ENCODE data around the gene TEX10. TPM values are rescaled to one million over a fixed set of nuclear protein-coding genes. Genes with fewer than 3 reads are reported as not detected.
"Not testable (repeated sequence)": the region's sequence is repeated elsewhere in the genome, so short reads cannot be mapped to it uniquely, and the experiment has no call there.

Gene TEX10
- total RNA-seq, 2 experiments from 2014 or later: 9.3 to 10.1 TPM

- ATAC-seq (ENCODE audit: poor library complexity): no peak
- no peaks in the 10 kb centered on the region for H3K4me1 ChIP-seq (ENCODE audit: insufficient read depth, low read length)
- H3K27me3 Mint-ChIP-seq: no peaks in the 10 kb centered on the region
- H3K27ac Mint-ChIP-seq: no peak overlapping the region
- no peak for DNase-seq
- intact Hi-C loops (cut with DNase I, micrococcal nuclease): no loop called here
- no peaks in the 10 kb centered on the region for H3K27me3 ChIP-seq (ENCODE audit: control insufficient read depth in 1 of 2, insufficient read depth in 2 of 2, low read length in 2 of 2)
- peaks cover 0 to 11% of the 10 kb centered on the region in 2 experiments for H3K9me3 ChIP-seq (ENCODE audit: control insufficient read depth in 1 of 2, insufficient read depth in 1 of 2, low read length in 2 of 2)
- no peaks in the 10 kb centered on the region for H3K4me1 Mint-ChIP-seq (ENCODE audit: low read depth)
- H3K27ac ChIP-seq (ENCODE audit: low read depth in 1 of 2, low read length in 2 of 2): no peak overlapping the region
- H3K36me3 Mint-ChIP-seq (ENCODE audit: low read depth): no peaks in the 10 kb centered on the region
- no peak for TF ChIP-seq CTCF (IDR thresholded peaks at IDR 0.05)
- H3K4me3 Mint-ChIP-seq: no peak overlapping the region
- ChIA-PET POLR2A (no interaction called here), CTCF (interaction anchor here (0.7 kb wide), 1 partner anchor 43 kb away, joined by 3 read pairs; no protein-coding TSS in a partner anchor)
- H3K36me3 ChIP-seq (ENCODE audit: insufficient read depth, low read length): no peaks in the 10 kb centered on the region
- H3K4me3 ChIP-seq (ENCODE audit: low read length): no peak overlapping the region
- no peaks in the 10 kb centered on the region for H3K9me3 Mint-ChIP-seq
Observed at GRCh38 chr9:100396769-100397168, 44.0 kb upstream of the TEX10 start.

- Mint-ChIP-seq H3K27ac (no peak overlapping the region), H3K27me3 (no peaks in the 10 kb centered on the region), H3K9me3 (no peaks in the 10 kb centered on the region), H3K36me3 (ENCODE audit: low read depth) (no peaks in the 10 kb centered on the region), H3K4me1 (ENCODE audit: low read depth) (no peaks in the 10 kb centered on the region), H3K4me3 (no peak overlapping the region)
- H3K27ac ChIP-seq (ENCODE audit: low read depth in 1 of 2, low read length in 2 of 2): no peak overlapping the region
- ChIA-PET POLR2A (no interaction called here), CTCF (no interaction called here)
- H3K27me3 ChIP-seq (ENCODE audit: control insufficient read depth in 1 of 2, insufficient read depth in 2 of 2, low read length in 2 of 2): no peaks in the 10 kb centered on the region
- peaks cover 0 to 11% of the 10 kb centered on the region in 2 experiments for H3K9me3 ChIP-seq (ENCODE audit: control insufficient read depth in 1 of 2, insufficient read depth in 1 of 2, low read length in 2 of 2)
- no peaks in the 10 kb centered on the region for H3K4me1 ChIP-seq (ENCODE audit: insufficient read depth, low read length)
- ATAC-seq (ENCODE audit: poor library complexity) (no peak), DNase-seq (no peak)
- intact Hi-C loops (cut with DNase I, micrococcal nuclease): no loop called here
- H3K4me3 ChIP-seq (ENCODE audit: low read length): no peak overlapping the region
- TF ChIP-seq CTCF (IDR thresholded peaks at IDR 0.05): no peak
- no peaks in the 10 kb centered on the region for H3K36me3 ChIP-seq (ENCODE audit: insufficient read depth, low read length)
Observed at GRCh38 chr9:100394816-100395215, 42.1 kb upstream of the TEX10 start.

- no peaks in the 10 kb centered on the region for H3K4me1 Mint-ChIP-seq (ENCODE audit: low read depth)
- intact Hi-C loops (cut with DNase I, micrococcal nuclease): no loop called here
- Histone ChIP-seq H3K9me3 (ENCODE audit: control insufficient read depth in 1 of 2, insufficient read depth in 1 of 2, low read length in 2 of 2) (peaks cover 0 to 11% of the 10 kb centered on the region in 2 experiments), H3K27me3 (ENCODE audit: control insufficient read depth in 1 of 2, insufficient read depth in 2 of 2, low read length in 2 of 2) (no peaks in the 10 kb centered on the region), H3K4me1 (ENCODE audit: insufficient read depth, low read length) (no peaks in the 10 kb centered on the region), H3K36me3 (ENCODE audit: insufficient read depth, low read length) (no peaks in the 10 kb centered on the region), H3K27ac (ENCODE audit: low read depth in 1 of 2, low read length in 2 of 2) (no peak overlapping the region), H3K4me3 (ENCODE audit: low read length) (no peak overlapping the region)
- POLR2A ChIA-PET: no interaction called here
- H3K27ac Mint-ChIP-seq: no peak overlapping the region
- CTCF ChIA-PET: no interaction called here
- H3K9me3 Mint-ChIP-seq: no peaks in the 10 kb centered on the region
- ATAC-seq (ENCODE audit: poor library complexity) (no peak), DNase-seq (no peak)
- H3K36me3 Mint-ChIP-seq (ENCODE audit: low read depth): no peaks in the 10 kb centered on the region
- no peak overlapping the region for H3K4me3 Mint-ChIP-seq
- no peak for TF ChIP-seq CTCF (IDR thresholded peaks at IDR 0.05)
- no peaks in the 10 kb centered on the region for H3K27me3 Mint-ChIP-seq
Observed at GRCh38 chr9:100394032-100394695, 41.4 kb upstream of the TEX10 start.

- ATAC-seq (ENCODE audit: poor library complexity); intact Hi-C loops (cut with DNase I, micrococcal nuclease); H3K4me1 ChIP-seq (ENCODE audit: insufficient read depth, low read length); POLR2A ChIA-PET; H3K27me3 ChIP-seq (ENCODE audit: control insufficient read depth in 1 of 2, insufficient read depth in 2 of 2, low read length in 2 of 2); H3K36me3 Mint-ChIP-seq (ENCODE audit: low read depth); CTCF ChIA-PET; H3K9me3 Mint-ChIP-seq; H3K27ac ChIP-seq (ENCODE audit: low read depth in 1 of 2, low read length in 2 of 2); H3K36me3 ChIP-seq (ENCODE audit: insufficient read depth, low read length); DNase-seq; H3K4me3 Mint-ChIP-seq; H3K27ac Mint-ChIP-seq; H3K4me3 ChIP-seq (ENCODE audit: low read length); H3K27me3 Mint-ChIP-seq; H3K4me1 Mint-ChIP-seq (ENCODE audit: low read depth): not testable (repeated sequence)
- peaks cover 0 to 11% of the 10 kb centered on the region in 2 experiments for H3K9me3 ChIP-seq (ENCODE audit: control insufficient read depth in 1 of 2, insufficient read depth in 1 of 2, low read length in 2 of 2)
Observed at GRCh38 chr9:100392989-100393388, 40.2 kb upstream of the TEX10 start.

All from CD4-positive, alpha-beta T cell (primary cell).